Transverse colon (tissue), 1 donor: ENCODE data around the gene ZBTB16.

Source experiments
- EP300 ChIP-seq: sonication (generic); formaldehyde crosslinking; IDR thresholded peaks from one replicate; pipeline ENCODE4 v1.6.1; 2017; ENCODE audit warnings: antibody characterized with exemption, low read depth
- POLR2A ChIP-seq: fragments of 450-650 bp; IDR thresholded peaks from one replicate; pipeline ENCODE4 v1.6.1; 2016; ENCODE audit warnings: antibody characterized with exemption, mild to moderate bottlenecking, moderate library complexity

DNA sequence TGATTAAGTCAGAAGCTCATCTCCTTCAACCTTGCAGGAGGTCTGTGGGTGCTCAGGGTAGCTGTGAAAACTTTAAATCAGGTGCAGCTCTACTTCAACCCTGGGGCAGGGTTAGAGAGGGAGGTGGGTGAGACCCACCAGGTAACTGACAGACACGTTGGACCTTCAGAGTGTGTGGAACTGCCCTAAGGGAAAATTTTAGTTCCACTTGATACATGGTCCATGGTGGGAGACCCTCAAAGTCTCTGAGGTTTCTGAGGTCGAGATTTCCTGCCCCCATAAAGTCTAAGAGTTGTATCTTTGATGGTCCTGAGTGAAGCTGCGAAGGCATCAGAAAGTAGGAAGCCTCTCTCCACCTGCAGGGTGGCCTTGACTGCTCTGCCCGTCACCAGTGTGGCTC lies 212.8 kb downstream of the ZBTB16 start:
- no peak for TF ChIP-seq EP300
- TF ChIP-seq POLR2A = no peak
